Activated CD8-positive, alpha-beta memory T cell treated with anti-CD3 and anti-CD28 coated beads for 4 hours (primary cell): ENCODE data around the gene ELMO1.

ENCODE experiments used
- DNase-seq, 2 donors: peaks; one replicate each; pipeline ENCODE4 v3.0.0-alpha.2; 2020; ENCODE audit warnings: low read depth in 2 of 2

ELMO1 gene

GRCh38 chr7:37195388-37195787 lies 253.3 kb downstream of the ELMO1 start:
- no peak for DNase-seq

DNA sequence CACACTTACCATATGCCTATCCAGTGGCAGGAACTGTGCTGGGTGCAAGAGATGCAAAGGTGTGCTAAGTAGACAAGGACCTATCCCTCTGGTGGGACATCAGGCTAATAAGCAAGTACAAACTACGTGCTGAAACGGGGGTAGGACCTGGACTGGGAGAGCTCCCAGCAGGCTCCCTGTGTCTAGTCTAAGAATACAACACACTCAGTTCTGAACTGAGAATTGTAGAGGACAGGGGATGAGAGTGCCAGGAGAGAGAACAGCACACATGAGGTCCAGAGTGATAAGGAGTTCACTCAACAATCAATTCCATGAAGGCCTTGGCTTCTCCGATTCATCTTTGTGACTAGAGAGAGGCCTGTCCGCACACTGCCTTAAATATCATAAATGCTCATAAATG lies 253.7 kb downstream of the ELMO1 start:
- no peak for DNase-seq

- no peak for DNase-seq
Observed at GRCh38 chr7:37193775-37194135, 254.9 kb downstream of the ELMO1 start.

DNA sequence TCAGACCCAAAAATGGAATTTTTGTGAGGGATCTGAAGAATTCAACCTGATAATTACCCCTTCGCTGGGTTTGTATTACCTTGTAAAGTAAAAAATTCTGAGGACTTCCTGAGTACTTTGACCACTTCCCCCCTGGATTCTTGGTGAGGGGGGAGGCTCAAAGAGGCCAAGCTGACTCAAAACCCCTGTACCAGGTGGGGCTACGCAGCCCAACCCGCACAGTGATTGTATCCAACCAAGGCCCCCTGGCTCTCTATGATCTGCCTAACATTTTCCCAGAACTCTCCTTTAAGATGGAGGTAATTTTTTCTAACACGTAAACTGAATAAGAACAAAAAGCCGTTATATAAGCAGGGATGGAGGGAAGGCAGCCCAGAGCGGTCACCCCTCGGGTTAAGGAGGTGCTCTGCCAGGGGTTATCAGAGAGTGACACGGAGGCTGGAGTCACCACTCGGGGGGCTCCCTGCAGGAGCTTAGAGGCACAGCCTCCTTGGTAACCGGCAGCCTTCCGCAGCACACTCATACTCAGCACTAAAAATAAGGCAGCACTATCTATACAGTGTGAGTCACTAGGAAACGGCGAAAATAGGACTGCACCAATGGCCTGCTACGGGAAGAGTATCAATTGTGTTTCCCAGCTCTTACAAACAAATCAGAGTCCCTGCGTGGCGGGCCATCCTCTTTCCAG lies 255.4 kb downstream of the ELMO1 start:
- DNase-seq = no peak

GRCh38 chr7:37191797-37192196 lies 256.9 kb downstream of the ELMO1 start:
- no peak for DNase-seq

GRCh38 chr7:37187179-37187578 lies 261.5 kb downstream of the ELMO1 start:
- no peak for DNase-seq

GRCh38 chr7:37186753-37187152 lies 261.9 kb downstream of the ELMO1 start:
- no peak for DNase-seq

DNA sequence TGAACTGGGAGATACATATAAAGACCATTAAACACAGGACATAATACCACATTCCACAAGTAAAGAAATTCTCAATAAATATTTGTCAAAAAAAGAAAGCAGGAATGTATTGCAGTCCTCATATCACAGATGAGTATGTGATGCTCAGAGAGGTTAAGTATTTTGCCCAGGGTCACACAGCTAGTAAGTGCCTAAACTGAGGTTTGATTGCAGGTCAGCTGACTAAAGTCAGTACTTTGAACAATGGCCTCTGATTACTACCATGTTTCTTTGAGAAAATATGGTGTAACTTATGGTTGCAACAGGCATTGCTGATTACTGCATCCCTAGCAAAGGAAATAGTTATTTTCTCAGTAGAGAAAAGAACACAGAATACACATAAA lies 267.1 kb downstream of the ELMO1 start:
- DNase-seq = no peak

- no peak for DNase-seq
Observed at GRCh38 chr7:37180828-37181549, 267.7 kb downstream of the ELMO1 start.

- no peak for DNase-seq
Observed at GRCh38 chr7:37176079-37176478, 272.6 kb downstream of the ELMO1 start.

DNA sequence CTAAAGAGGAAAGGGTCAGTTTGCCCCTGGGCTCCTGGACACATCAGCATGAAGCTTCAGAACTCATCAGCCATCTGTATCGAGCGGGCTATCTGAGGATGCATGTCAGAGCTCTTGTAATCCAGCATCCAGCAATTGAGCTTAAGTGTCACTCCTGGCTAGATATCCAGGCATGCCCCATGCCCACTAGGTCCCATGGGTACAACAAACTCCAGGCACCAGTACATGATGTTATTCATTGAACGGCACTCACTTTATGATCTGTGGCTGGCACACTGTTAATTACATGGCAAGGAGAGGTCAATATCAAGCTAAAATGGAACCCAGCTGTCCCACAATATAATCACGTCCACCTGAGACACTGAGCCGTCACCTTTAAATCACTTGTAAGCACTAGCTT lies 274.2 kb downstream of the ELMO1 start:
- DNase-seq = no peak

DNA sequence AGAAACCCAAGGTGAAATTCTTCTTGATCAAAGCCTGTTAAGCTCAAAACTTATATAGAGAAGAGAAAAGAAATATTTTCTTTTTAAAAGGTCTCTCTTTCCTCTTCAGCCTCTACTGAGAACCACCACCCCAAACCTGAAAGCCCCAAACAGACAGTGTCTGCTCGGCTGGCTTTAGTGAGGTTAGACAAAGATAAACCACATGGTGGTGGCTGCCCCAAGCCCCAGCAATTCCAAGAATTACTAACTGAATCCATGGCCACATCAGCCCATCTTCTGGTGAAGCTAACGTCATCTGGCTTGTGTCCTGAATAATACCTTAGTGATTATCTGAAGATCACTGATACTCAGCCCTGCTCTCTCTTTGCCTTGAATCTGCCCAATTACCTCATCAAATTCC lies 275.0 kb downstream of the ELMO1 start:
- DNase-seq = no peak

DNA sequence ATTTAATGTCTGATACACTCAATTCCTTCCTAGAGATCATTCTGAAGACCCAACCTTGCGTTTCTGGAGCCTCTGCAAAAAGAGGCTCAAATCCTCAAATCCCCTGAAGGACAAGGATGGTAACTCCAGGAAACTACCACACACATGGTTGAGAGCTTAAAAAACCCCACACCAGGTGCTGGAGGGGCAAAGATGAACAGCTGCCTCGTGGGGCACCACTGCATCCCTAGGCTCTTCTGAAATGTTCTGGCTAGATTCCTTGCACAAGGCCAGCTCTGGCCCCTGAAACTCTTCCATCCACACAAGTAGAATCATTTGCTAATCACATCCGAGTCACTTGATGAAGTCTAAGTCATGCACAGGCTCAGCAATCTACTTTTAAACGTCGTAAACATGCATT lies 286.6 kb downstream of the ELMO1 start:
- DNase-seq = no peak

GRCh38 chr7:37160656-37161055 lies 288.0 kb downstream of the ELMO1 start:
- DNase-seq = no peak

DNA sequence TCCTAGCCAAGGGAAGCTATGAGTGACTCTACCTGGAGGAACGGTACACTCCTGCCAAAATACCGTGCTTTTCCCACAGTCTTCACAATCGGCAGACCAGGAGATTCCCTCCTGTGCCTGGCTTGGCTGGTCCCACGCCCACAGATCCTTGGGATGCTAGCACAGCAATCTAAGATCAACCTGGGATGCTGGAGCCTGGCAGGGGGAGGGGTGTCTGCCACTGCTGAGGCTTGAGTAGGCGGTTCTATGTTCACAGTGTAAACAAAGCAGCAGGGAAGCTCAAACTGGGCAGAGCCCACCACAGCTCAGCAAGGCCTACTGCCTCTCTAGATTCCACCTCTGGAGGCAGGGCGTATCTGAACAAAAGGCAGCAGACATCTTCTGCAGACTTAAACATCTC lies 295.3 kb downstream of the ELMO1 start:
- no peak for DNase-seq

- no peak for DNase-seq
Observed at GRCh38 chr7:37151741-37152413, 296.8 kb downstream of the ELMO1 start.

DNA sequence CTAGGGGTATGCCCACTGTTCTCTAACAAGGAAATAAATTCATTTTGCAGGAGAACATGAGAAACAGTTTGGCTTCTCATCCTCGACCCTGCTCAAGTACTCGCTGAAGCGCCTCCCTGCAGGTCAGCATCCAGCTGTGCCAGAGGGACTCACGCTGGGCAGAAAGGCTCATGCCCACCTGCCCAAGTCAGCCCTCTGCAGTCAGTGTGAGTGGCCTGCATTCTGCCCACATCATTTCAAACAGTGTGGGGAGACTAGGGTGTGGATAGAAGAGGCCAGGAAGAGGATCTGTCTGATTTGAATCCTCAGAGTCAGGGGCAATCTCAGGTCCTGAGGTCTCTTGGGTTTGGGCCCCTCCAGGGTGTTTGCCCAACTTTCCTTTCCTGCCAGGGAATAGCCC lies 297.8 kb downstream of the ELMO1 start:
- no peak for DNase-seq

DNA sequence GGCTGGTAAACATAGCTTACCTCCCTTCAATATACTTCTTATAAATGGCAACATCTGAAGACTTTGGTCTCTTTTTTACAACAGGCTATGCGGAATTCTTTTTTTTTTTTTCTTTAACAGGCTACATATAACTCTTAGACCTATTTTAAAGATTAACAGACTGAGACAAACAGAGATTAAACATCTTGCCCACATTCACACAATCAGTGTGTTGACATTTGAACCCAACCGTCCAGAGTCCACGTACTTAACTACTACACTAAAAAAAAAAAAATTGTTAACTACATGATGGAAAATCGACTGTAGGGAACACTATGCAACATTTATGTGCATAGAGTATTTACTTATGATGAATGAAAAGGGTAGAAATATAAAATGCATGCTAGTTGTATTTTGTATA lies 298.5 kb downstream of the ELMO1 start:
- no peak for DNase-seq

DNA sequence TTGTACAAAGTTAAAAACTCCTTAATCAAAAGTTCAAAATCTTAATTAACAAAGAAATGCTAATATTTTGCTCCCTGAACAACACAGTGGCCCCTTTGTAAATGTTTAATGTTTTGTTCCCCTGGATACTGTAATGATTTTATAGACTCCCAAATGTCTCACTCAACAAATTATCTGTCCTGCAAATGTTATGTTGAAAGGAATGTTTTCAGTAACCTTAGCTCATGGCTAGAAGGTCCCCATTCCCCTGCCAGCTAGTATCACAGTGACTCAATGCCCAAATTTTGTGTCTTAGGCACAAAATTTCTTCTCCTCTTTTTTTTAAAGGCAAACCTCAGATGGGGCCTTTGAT lies 298.9 kb downstream of the ELMO1 start:
- no peak for DNase-seq

GRCh38 chr7:37149051-37149772 lies 299.5 kb downstream of the ELMO1 start:
- no peak for DNase-seq

DNA sequence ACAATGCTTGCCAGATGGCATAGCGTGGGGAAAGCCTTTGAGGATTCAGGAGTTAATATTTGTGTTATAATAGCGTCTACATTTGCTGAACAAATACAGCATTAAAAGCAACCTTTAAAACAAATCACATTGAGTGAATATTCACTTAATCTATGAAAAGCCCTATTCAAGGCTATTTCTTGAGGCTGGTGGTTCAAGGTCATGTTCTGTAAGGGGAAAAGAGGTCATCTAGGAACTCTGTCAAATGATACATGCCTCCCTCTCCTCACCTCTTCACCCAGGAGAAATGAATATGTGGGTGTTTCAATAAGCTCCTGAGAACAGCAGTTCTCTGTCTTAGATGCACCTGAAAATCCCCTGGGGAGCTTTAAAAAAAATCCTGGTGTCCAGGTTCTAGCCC lies 303.0 kb downstream of the ELMO1 start:
- no peak for DNase-seq

DNA sequence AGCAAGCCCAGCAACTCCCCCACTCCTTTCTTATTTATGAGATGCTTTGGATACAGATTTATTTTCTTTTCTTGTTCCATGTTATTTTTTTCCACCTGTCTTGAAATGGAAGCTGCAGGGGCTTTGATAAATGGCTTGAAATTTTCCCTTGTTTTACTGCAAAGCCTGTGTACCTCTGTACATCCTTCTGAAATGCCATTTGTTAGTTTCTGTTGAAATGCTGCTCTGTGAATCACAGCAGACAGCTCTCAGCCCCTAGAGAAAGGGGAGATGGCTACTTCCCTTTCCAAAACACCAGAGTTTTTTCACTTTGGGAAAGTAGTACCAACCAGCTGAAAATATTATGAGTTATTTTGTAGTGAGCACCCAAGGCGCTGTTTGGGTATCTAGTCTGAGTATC lies 304.2 kb downstream of the ELMO1 start:
- no peak for DNase-seq

DNA sequence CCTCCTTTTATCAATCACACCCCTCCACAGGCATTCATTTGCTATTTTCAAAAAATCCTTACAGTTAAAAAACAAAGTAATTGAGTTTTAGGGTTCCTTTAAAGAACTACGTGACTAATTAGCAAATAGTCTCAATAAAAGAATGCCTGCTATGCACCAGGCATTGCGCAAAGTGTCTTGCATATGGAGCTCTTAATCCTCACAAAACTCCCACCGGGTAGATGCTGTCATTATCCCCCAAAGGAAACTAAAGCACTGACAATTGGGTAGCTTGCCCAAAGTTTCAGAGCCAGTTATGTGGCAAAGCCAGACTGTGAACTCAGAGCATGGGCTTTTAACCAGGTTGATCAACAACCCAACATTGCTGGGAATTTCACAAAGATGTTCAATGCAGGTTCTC lies 305.7 kb downstream of the ELMO1 start:
- DNase-seq = no peak
